ENCODE data around the gene MGLL. TPM values are rescaled to one million over a fixed set of nuclear protein-coding genes. Genes with fewer than 3 reads are reported as not detected.

MGLL gene
- total and polyA plus RNA-seq, 8 donors, result 3.3 to 11.4 (median 6.6) TPM

DNA sequence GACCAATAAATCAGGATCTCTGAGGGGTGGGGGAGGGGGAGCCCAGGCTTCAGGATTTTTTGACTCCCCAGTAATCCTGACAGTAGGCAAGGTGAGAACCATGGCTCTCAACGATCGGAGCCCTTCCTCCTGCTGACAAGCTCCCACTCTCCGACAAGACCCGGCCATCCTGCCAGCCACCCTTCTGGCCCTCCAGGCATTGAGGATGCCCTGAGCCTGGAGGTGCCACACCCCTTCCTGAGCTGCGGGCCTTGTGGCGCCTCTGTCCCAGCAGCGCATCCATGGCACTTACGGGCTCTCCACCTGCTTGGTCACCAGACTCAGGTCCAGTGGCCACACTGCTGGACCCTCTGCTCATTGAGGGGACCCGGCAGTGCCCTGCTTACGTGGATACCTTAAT is 46.0 kb downstream of the MGLL start:
- ATAC-seq, result no peak
- no peaks in the 10 kb centered on the region for H3K27me3 ChIP-seq
- H3K9me3 ChIP-seq, result no peaks in the 10 kb centered on the region
- FAIRE-seq, result no peak
- H3K36me3 ChIP-seq, result no peaks in the 10 kb centered on the region
- intact Hi-C loops (cut with DNase I), result no loop called here
- WGBS, 2 donors, result 89 to 93% methylated on average over 10 of the region's 10 CpGs
- no peak overlapping the region for H3K4me3 ChIP-seq
- H3K27ac ChIP-seq, result no peak overlapping the region
- DNase-seq, result peak in 1 of 6 donors; percentile 35
- TF ChIP-seq, protein P1, sequence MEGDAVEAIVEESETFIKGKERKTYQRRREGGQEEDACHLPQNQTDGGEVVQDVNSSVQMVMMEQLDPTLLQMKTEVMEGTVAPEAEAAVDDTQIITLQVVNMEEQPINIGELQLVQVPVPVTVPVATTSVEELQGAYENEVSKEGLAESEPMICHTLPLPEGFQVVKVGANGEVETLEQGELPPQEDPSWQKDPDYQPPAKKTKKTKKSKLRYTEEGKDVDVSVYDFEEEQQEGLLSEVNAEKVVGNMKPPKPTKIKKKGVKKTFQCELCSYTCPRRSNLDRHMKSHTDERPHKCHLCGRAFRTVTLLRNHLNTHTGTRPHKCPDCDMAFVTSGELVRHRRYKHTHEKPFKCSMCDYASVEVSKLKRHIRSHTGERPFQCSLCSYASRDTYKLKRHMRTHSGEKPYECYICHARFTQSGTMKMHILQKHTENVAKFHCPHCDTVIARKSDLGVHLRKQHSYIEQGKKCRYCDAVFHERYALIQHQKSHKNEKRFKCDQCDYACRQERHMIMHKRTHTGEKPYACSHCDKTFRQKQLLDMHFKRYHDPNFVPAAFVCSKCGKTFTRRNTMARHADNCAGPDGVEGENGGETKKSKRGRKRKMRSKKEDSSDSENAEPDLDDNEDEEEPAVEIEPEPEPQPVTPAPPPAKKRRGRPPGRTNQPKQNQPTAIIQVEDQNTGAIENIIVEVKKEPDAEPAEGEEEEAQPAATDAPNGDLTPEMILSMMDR (IDR thresholded peaks at IDR 0.05), result no peak
- peaks cover 0 to 10% (median 0%) of the 10 kb centered on the region in 3 donors for H3K4me1 ChIP-seq

DNA sequence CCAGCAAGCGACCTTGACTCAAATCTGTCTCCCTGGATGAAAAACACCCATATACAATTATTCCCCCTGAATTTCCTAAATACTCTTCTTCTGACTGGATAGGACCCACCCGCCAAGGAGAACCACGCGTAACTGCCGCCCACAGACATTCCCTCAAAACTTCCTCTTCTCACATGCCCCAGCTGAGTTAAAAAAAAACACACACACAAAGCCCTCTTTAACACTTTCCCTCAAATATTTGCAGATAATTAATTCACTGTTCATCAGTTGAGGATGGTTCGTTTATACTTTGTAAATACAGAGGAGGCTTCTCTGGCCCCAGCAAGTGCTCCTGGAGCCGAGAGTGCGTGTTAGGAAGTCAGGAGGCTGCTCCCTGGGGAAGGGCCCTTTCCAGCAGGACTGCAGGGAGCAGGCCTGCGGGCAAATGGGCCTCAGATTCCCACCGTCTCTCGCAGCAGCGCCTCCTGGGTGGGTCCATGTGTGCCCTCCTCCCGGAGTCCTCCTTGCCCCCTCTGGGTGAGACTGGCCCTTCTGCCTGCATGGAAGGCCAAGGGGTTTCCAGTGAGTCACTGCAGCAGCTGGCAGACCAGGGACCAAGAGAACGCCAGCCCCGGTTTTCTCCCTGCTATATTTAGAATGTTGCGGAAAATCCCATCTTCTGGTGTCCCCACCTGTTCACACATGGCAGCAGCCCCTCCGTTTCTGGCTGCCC is 46.8 kb downstream of the MGLL start:
- H3K27ac ChIP-seq, result peak overlapping the region in 2 of 4 donors; percentile 37 to 58
- H3K4me3 ChIP-seq, result no peak overlapping the region
- intact Hi-C loops (cut with DNase I), result no loop called here
- H3K36me3 ChIP-seq, result no peaks in the 10 kb centered on the region
- 43 to 49% methylated on average over 17 of the region's 17 CpGs for WGBS, 2 donors
- ATAC-seq (peak; percentile 15 to 71 (median 63)), DNase-seq (peak in 1 of 6 donors; percentile 53), FAIRE-seq (no peak)
- H3K9me3 ChIP-seq, result no peaks in the 10 kb centered on the region
- H3K4me1 ChIP-seq, result peaks cover 0 to 10% (median 0%) of the 10 kb centered on the region in 3 donors
- no peaks in the 10 kb centered on the region for H3K27me3 ChIP-seq
- TF ChIP-seq, protein P1 (IDR thresholded peaks at IDR 0.05), result no peak

DNA sequence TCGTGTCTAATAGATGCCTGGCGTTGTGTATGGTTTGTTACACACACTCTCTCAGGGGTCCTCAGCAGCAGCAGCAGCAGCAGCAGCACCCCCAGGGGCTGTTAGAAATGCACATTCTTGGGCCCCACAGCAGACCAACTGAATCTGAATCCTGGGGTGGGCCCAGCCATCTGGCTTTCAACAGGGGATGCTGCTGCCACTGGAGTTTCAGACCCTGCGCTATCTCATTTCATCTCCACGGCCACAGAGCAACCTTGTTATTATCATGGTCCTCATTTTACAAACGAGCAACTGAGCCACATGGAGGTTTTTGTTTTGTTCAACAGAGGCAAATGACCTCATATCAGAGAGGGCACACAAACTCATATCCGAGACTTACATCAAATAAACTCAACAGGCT is 47.7 kb downstream of the MGLL start:
- peaks cover 0 to 5% (median 0%) of the 10 kb centered on the region in 3 donors for H3K4me1 ChIP-seq
- DNase-seq, result peak in 1 of 6 donors; percentile 30
- H3K4me3 ChIP-seq, result no peak overlapping the region
- no peaks in the 10 kb centered on the region for H3K27me3 ChIP-seq
- no peaks in the 10 kb centered on the region for H3K9me3 ChIP-seq
- intact Hi-C loops (cut with DNase I), result no loop called here
- no peaks in the 10 kb centered on the region for H3K36me3 ChIP-seq
- TF ChIP-seq, protein P1 (IDR thresholded peaks at IDR 0.05), result no peak
- ATAC-seq, result no peak
- no peak overlapping the region for H3K27ac ChIP-seq
- 67 to 72% methylated on average over 6 of the region's 6 CpGs for WGBS, 2 donors
- no peak for FAIRE-seq

- ATAC-seq (no peak), FAIRE-seq (no peak), DNase-seq (no peak)
- H3K4me1 ChIP-seq, result peaks cover 0 to 2% (median 0%) of the 10 kb centered on the region in 3 donors
- intact Hi-C loops (cut with DNase I), result no loop called here
- no peaks in the 10 kb centered on the region for H3K36me3 ChIP-seq
- 85 to 90% methylated on average over 8 of the region's 8 CpGs for WGBS, 2 donors
- H3K9me3 ChIP-seq, result no peaks in the 10 kb centered on the region
- no peak overlapping the region for H3K4me3 ChIP-seq
- H3K27ac ChIP-seq, result no peak overlapping the region
- H3K27me3 ChIP-seq, result no peaks in the 10 kb centered on the region
- TF ChIP-seq, protein P1 (IDR thresholded peaks at IDR 0.05), result no peak
These were observed 48.4 kb downstream of the MGLL start for GRCh38 chr3:127773752-127774395.

Data from pancreas (tissue), 10 donors.